Measurements from ENCODE around the gene SLC15A4. TPM values are rescaled to one million over a fixed set of nuclear protein-coding genes. Genes with fewer than 3 reads are reported as not detected.
"Not testable (repeated sequence)": the region's sequence is repeated elsewhere in the genome, so short reads cannot be mapped to it uniquely, and the experiment has no call there.

SLC15A4 gene
- total RNA-seq, 1 donor from 2014 or later: 29.3 TPM

DNA sequence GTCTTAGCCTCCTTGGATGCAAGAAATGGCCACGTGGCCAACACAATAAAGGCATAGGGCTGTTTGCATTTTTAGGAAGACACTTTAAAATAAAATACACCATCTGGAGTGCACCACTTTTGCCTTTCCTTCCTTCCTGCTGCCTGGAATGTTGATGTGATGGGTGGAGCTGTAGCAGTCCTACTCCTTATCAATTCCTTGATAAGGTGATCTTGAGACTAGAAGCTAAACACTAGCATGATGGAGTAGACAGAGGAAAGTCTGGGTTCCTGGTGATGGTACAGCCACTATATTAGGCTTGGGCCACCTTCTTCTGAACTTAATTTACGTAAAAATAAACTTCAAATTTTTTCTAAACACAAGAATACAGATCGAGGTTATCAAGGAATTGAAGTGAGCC is 26.6 kb upstream of the SLC15A4 start:
- H3K9me3 Mint-ChIP-seq (ENCODE audit: unreplicated experiment): no peaks in the 10 kb centered on the region
- TF ChIP-seq, protein P1, sequence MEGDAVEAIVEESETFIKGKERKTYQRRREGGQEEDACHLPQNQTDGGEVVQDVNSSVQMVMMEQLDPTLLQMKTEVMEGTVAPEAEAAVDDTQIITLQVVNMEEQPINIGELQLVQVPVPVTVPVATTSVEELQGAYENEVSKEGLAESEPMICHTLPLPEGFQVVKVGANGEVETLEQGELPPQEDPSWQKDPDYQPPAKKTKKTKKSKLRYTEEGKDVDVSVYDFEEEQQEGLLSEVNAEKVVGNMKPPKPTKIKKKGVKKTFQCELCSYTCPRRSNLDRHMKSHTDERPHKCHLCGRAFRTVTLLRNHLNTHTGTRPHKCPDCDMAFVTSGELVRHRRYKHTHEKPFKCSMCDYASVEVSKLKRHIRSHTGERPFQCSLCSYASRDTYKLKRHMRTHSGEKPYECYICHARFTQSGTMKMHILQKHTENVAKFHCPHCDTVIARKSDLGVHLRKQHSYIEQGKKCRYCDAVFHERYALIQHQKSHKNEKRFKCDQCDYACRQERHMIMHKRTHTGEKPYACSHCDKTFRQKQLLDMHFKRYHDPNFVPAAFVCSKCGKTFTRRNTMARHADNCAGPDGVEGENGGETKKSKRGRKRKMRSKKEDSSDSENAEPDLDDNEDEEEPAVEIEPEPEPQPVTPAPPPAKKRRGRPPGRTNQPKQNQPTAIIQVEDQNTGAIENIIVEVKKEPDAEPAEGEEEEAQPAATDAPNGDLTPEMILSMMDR (IDR thresholded peaks at IDR 0.05): no peak
- no peak overlapping the region for H3K4me3 Mint-ChIP-seq (ENCODE audit: unreplicated experiment)
- no peak overlapping the region for H3K27ac Mint-ChIP-seq (ENCODE audit: unreplicated experiment)
- peaks cover 19% of the 10 kb centered on the region for H3K27me3 Mint-ChIP-seq (ENCODE audit: unreplicated experiment)
- peaks cover 2% of the 10 kb centered on the region for H3K4me1 Mint-ChIP-seq (ENCODE audit: unreplicated experiment)
- no peaks in the 10 kb centered on the region for H3K36me3 Mint-ChIP-seq (ENCODE audit: unreplicated experiment)
- DNase-seq (ENCODE audit: extremely low spot score, unreplicated experiment): no peak

DNA sequence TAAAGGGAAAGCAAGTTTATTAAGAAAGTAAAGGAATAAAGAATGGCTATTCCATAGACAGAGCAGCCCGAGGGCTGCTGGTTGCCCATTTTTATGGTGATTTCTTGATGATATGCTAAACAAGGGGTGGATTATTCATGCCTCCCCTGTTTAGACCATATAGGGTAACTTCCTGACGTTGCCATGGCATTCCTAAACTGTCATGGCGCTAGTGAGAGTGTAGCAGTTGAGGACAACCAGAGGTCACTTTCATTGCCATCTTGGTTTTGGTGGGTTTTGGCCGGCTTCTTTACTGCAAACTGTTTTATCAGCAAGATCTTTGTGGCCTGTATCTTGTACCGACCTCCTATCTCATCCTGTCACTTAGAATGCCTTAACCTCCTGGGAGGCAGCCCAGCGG is 26.0 kb upstream of the SLC15A4 start:
- H3K4me1 Mint-ChIP-seq (ENCODE audit: unreplicated experiment); H3K4me3 Mint-ChIP-seq (ENCODE audit: unreplicated experiment); H3K36me3 Mint-ChIP-seq (ENCODE audit: unreplicated experiment); H3K27ac Mint-ChIP-seq (ENCODE audit: unreplicated experiment); H3K9me3 Mint-ChIP-seq (ENCODE audit: unreplicated experiment); DNase-seq (ENCODE audit: extremely low spot score, unreplicated experiment): not testable (repeated sequence)
- H3K27me3 Mint-ChIP-seq (ENCODE audit: unreplicated experiment): peaks cover 16% of the 10 kb centered on the region

DNA sequence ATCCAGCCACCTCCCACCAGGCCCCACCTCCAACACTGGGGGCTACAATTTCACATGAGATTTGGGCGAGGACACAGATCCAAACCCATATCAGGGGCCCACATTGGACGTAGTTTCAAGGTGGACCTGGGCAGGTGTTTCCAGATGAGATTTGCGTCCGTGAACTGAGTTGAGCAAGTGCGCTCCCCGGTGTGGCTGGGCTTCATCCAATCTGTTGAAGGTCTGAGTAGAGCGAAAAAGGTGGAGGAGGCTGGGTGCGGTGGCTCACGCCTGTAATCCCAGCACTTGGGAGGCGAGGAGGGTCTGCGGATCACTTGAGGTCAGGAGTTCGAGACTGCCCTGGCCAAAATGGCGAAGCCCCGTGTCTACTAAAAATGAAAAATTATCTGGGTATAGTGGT is 24.6 kb upstream of the SLC15A4 start:
- Mint-ChIP-seq H3K27ac (ENCODE audit: unreplicated experiment) (no peak overlapping the region), H3K9me3 (ENCODE audit: unreplicated experiment) (no peaks in the 10 kb centered on the region), H3K27me3 (ENCODE audit: unreplicated experiment) (peaks cover 9% of the 10 kb centered on the region), H3K4me1 (ENCODE audit: unreplicated experiment) (no peaks in the 10 kb centered on the region), H3K36me3 (ENCODE audit: unreplicated experiment) (no peaks in the 10 kb centered on the region), H3K4me3 (ENCODE audit: unreplicated experiment) (no peak overlapping the region)
- TF ChIP-seq, protein P1 (IDR thresholded peaks at IDR 0.05): no peak
- no peak for DNase-seq (ENCODE audit: extremely low spot score, unreplicated experiment)

DNA sequence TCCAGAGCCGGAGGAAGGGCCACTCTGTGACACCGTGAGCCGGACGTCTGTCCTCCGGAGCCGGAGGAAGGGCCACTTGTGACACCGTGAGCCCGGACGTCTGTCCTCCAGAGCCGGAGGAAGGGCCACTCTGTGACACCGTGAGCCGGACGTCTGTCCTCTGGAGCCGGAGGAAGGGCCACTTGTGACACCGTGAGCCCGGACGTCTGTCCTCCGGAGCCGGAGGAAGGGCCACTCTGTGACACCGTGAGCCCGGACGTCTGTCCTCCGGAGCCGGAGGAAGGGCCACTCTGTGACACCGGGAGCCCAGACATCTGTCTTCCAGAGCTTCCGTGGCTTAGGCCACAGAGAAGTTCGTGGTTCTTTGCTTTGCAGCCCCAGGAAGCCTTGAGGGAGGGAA is 22.9 kb upstream of the SLC15A4 start:
- H3K4me1 Mint-ChIP-seq (ENCODE audit: unreplicated experiment); H3K27me3 Mint-ChIP-seq (ENCODE audit: unreplicated experiment); H3K27ac Mint-ChIP-seq (ENCODE audit: unreplicated experiment); H3K9me3 Mint-ChIP-seq (ENCODE audit: unreplicated experiment); DNase-seq (ENCODE audit: extremely low spot score, unreplicated experiment); H3K4me3 Mint-ChIP-seq (ENCODE audit: unreplicated experiment); H3K36me3 Mint-ChIP-seq (ENCODE audit: unreplicated experiment): not testable (repeated sequence)

DNA sequence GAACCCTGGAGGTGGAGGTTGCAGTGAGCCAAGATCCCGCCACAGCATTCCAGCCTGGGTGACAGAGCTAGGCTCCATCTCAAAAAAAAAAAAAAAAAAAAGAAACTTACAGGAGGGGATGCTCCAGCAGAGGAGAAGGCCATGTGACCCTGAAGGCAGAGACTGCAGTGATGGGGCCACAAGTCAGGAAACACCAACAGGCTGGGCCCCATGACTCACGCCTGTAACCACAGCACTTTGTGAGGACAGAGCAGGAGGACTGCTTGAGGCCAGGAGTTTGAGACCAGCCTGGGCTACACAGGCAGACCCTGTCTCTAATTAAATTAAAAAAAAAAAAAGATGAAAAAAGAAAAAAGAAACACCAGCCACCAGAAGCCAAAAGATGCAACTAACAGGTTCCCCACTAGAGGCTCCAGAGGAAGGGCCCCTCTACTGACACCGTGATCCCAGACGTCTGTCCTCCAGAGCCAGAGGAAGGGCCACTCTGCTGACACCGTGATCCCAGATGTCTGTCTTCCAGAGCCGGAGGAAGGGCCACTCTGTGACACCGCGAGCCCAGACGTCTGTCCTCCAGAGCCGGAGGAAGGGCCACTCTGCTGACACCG is 20.4 kb upstream of the SLC15A4 start:
- TF ChIP-seq, protein P1 (IDR thresholded peaks at IDR 0.05): no peak
- Mint-ChIP-seq H3K27ac (ENCODE audit: unreplicated experiment) (no peak overlapping the region), H3K4me3 (ENCODE audit: unreplicated experiment) (no peak overlapping the region), H3K9me3 (ENCODE audit: unreplicated experiment) (no peaks in the 10 kb centered on the region), H3K27me3 (ENCODE audit: unreplicated experiment) (peaks cover 9% of the 10 kb centered on the region), H3K4me1 (ENCODE audit: unreplicated experiment) (no peaks in the 10 kb centered on the region), H3K36me3 (ENCODE audit: unreplicated experiment) (no peaks in the 10 kb centered on the region)
- DNase-seq (ENCODE audit: extremely low spot score, unreplicated experiment): no peak

DNA sequence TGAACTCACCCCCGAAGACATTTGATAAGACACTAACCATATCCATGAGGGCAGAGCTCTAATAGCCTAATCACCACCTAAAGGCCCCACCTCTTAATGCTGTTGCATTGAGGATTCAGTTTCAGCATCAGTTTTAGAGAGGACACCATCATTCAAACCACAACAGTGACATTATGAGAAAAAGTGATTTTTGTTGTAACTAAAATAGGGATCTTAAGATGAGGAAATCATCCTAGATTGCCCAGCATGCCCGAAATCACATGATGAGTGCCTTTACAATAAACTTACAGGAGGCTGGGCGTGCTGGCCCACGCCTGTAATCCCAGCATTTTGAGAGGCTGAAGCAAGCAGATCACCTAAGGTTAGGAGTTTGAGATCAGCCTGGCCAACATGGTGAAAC is 19.8 kb upstream of the SLC15A4 start:
- no peaks in the 10 kb centered on the region for H3K9me3 Mint-ChIP-seq (ENCODE audit: unreplicated experiment)
- H3K4me1 Mint-ChIP-seq (ENCODE audit: unreplicated experiment): no peaks in the 10 kb centered on the region
- TF ChIP-seq, protein P1 (IDR thresholded peaks at IDR 0.05): no peak
- no peak overlapping the region for H3K27ac Mint-ChIP-seq (ENCODE audit: unreplicated experiment)
- H3K27me3 Mint-ChIP-seq (ENCODE audit: unreplicated experiment): peaks cover 9% of the 10 kb centered on the region
- no peak overlapping the region for H3K4me3 Mint-ChIP-seq (ENCODE audit: unreplicated experiment)
- no peak for DNase-seq (ENCODE audit: extremely low spot score, unreplicated experiment)
- H3K36me3 Mint-ChIP-seq (ENCODE audit: unreplicated experiment): no peaks in the 10 kb centered on the region
